Activated B cell treated with CpG ODN at 0.5 μM for 24 hours (primary cell): Measurements from ENCODE around the gene JUNB. TPM values are rescaled to one million over a fixed set of nuclear protein-coding genes. Genes with fewer than 3 reads are reported as not detected.

Experiments
- ATAC-seq: fragments of 200-7000 bp; cut with Tn5 transposase; one replicate; pipeline ENCODE4 v1.10.0; 2021; ENCODE audit warnings: low read depth, mild to moderate bottlenecking, moderate library complexity
- CTCF ChIA-PET: fragments of 350-600 bp; sonication (Branson Sonifier 250); formaldehyde crosslinking; loops from one replicate; lab custom pipeline; 2021; ENCODE audit warnings: antibody characterized with exemption; lab: Charles Lee
- POLR2A ChIA-PET: fragments of 350-600 bp; sonication (Branson Sonifier 250); formaldehyde crosslinking; loops from one replicate; lab custom pipeline; 2021; ENCODE audit warnings: antibody characterized with exemption; lab: Charles Lee
- DNase-seq: peaks from one replicate; pipeline ENCODE4 v3.0.0; 2022
- H3K27ac Mint-ChIP-seq: one replicate; pipeline ENCODE4 v1.8.0; 2020; ENCODE audit warnings: mixed read lengths
- H3K27me3 Mint-ChIP-seq: one replicate; pipeline ENCODE4 v1.8.0; 2021; ENCODE audit warnings: mixed read lengths
- H3K36me3 Mint-ChIP-seq: one replicate; pipeline ENCODE4 v1.8.0; 2021; ENCODE audit warnings: low read depth, mixed read lengths
- H3K4me1 Mint-ChIP-seq: one replicate; pipeline ENCODE4 v1.8.0; 2021; ENCODE audit warnings: mixed read lengths
- H3K4me3 Mint-ChIP-seq: one replicate; pipeline ENCODE4 v1.8.0; 2020; ENCODE audit warnings: mild to moderate bottlenecking, mixed read lengths
- H3K9me3 Mint-ChIP-seq: one replicate; pipeline ENCODE4 v1.8.0; 2020; ENCODE audit warnings: mixed read lengths
- intact Hi-C: fragments of 100-400 bp; cut with micrococcal nuclease; formaldehyde crosslinking; loops from one replicate; pipeline ENCODE4 v1.15.1; 2024
- total RNA-seq: library from RNA; stranded (reverse); gene quantifications from 2 replicates; pipeline ENCODE4 v1.2.3, GENCODE V29; 2022
- TF ChIP-seq, protein P1 (sequence below): fragments of 200-600 bp; IDR thresholded peaks from one replicate; pipeline ENCODE4 v1.8.0; 2022; ENCODE audit warnings: antibody characterized with exemption, mild to moderate bottlenecking

JUNB gene
- total RNA-seq, 1 donor from 2014 or later = 132 TPM

- DNase-seq = no peak
- H3K9me3 Mint-ChIP-seq = no peaks in the 10 kb centered on the region
- H3K36me3 Mint-ChIP-seq = peaks cover 5% of the 10 kb centered on the region
- no peaks in the 10 kb centered on the region for H3K27me3 Mint-ChIP-seq
- no peak overlapping the region for H3K27ac Mint-ChIP-seq
- no peak for ATAC-seq
- POLR2A ChIA-PET = interaction anchor here (12.7 kb wide), 1 partner anchor 8 kb away, joined by 909 read pairs; the partner anchor contains the start of gene JUNB
- intact Hi-C loops = no loop called here
- TF ChIP-seq, protein P1, sequence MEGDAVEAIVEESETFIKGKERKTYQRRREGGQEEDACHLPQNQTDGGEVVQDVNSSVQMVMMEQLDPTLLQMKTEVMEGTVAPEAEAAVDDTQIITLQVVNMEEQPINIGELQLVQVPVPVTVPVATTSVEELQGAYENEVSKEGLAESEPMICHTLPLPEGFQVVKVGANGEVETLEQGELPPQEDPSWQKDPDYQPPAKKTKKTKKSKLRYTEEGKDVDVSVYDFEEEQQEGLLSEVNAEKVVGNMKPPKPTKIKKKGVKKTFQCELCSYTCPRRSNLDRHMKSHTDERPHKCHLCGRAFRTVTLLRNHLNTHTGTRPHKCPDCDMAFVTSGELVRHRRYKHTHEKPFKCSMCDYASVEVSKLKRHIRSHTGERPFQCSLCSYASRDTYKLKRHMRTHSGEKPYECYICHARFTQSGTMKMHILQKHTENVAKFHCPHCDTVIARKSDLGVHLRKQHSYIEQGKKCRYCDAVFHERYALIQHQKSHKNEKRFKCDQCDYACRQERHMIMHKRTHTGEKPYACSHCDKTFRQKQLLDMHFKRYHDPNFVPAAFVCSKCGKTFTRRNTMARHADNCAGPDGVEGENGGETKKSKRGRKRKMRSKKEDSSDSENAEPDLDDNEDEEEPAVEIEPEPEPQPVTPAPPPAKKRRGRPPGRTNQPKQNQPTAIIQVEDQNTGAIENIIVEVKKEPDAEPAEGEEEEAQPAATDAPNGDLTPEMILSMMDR = no peak
- H3K4me1 Mint-ChIP-seq = peaks cover 49% of the 10 kb centered on the region
- CTCF ChIA-PET = interaction anchor here (3.5 kb wide), 1 partner anchor 8 kb away, joined by 19 read pairs; the partner anchor contains the start of gene JUNB
- no peak overlapping the region for H3K4me3 Mint-ChIP-seq
Measured at GRCh38 chr19:12784394-12784870, 6.9 kb upstream of the JUNB start.

DNA sequence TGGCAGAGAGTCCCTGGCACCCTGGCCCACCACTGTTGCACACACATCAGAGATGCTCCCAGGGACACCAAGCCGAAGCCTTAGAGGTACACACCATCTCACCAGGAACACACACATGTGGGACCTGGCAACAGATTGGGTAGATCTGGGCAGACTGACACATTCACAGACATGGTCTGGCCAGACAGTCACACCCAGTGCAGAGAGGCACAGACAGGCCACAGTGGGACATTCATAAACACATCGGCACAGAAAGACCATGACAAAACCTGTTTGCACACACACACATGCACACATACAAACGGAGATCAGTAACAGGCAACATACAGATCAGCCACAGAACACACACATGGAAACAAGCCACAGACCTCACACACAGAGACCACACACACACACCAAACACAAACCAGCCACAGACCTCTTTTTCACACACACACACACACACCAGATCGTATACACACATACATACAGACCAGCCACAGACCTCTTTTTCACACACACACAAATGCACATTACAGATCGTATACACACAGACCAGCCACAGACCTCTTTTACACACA is 6.3 kb upstream of the JUNB start:
- ChIA-PET POLR2A (no interaction called here), CTCF (no interaction called here)
- TF ChIP-seq, protein P1 = no peak
- H3K36me3 Mint-ChIP-seq = peaks cover 5% of the 10 kb centered on the region
- no peak for ATAC-seq
- DNase-seq = no peak
- no peaks in the 10 kb centered on the region for H3K9me3 Mint-ChIP-seq
- no peak overlapping the region for H3K4me3 Mint-ChIP-seq
- H3K4me1 Mint-ChIP-seq = peaks cover 45% of the 10 kb centered on the region
- H3K27ac Mint-ChIP-seq = no peak overlapping the region
- no peaks in the 10 kb centered on the region for H3K27me3 Mint-ChIP-seq
- intact Hi-C loops = no loop called here

DNA sequence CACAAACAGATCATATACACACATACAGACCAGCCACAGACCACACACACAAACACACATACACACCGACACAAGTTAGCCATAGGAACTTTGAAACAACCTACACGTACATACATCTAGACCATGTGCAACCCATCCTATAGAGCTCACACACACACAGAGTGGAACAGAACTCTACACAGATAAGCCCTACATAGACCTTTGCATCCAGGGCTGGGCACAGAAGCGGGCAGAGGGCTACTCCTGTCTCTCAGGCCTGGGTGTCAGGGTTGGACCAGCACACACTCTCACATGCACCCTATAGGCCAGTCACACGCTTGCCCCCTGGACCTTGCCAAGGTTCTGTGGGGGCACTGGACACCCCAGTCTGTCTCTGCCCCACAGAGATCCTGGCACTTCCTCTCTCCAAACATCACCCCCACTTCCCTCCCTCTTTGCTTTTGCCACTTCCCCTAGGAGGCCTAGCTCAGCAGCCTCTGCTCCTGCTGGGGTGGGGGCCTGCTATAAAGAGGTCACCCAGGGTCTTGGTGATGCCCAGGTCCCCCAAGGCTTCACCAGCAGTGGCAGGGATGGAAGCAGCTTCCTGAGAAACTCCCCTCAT is 5.8 kb upstream of the JUNB start:
- ChIA-PET POLR2A (interaction anchor here (13.2 kb wide), 1 partner anchor 7 kb away, joined by 909 read pairs; the partner anchor contains the start of gene HOOK2), CTCF (interaction anchor here (4.3 kb wide), 1 partner anchor 8 kb away, joined by 43 read pairs; no protein-coding TSS in a partner anchor)
- DNase-seq = no peak
- intact Hi-C loops = no loop called here
- TF ChIP-seq, protein P1 = no peak
- H3K36me3 Mint-ChIP-seq = peaks cover 7% of the 10 kb centered on the region
- no peak for ATAC-seq
- no peaks in the 10 kb centered on the region for H3K27me3 Mint-ChIP-seq
- peaks cover 46% of the 10 kb centered on the region for H3K4me1 Mint-ChIP-seq
- no peaks in the 10 kb centered on the region for H3K9me3 Mint-ChIP-seq
- no peak overlapping the region for H3K4me3 Mint-ChIP-seq
- H3K27ac Mint-ChIP-seq = no peak overlapping the region

GRCh38 chr19:12786141-12786870 is 5.0 kb upstream of the JUNB start:
- Mint-ChIP-seq H3K27me3 (no peaks in the 10 kb centered on the region), H3K27ac (no peak overlapping the region), H3K4me3 (peak overlapping the region; percentile 41), H3K4me1 (peaks cover 51% of the 10 kb centered on the region), H3K36me3 (peaks cover 9% of the 10 kb centered on the region), H3K9me3 (no peaks in the 10 kb centered on the region)
- no peak for ATAC-seq
- intact Hi-C loops = no loop called here
- TF ChIP-seq, protein P1 = no peak
- POLR2A ChIA-PET = interaction anchor here (1.5 to 13.2 kb wide), 2 partner anchors 8 to 9 kb away, joined by 8 to 909 read pairs; partner anchors contain the start of gene HOOK2
- CTCF ChIA-PET = interaction anchor here (0.7 to 4.3 kb wide), 3 partner anchors 9 to 61 kb away, joined by 3 to 43 read pairs (median 3); no protein-coding TSS in a partner anchor
- DNase-seq = peak; percentile 56
